ENCODE results near the gene ACAP2. TPM values are rescaled to one million over a fixed set of nuclear protein-coding genes. Genes with fewer than 3 reads are reported as not detected.

ACAP2 gene, protein sequence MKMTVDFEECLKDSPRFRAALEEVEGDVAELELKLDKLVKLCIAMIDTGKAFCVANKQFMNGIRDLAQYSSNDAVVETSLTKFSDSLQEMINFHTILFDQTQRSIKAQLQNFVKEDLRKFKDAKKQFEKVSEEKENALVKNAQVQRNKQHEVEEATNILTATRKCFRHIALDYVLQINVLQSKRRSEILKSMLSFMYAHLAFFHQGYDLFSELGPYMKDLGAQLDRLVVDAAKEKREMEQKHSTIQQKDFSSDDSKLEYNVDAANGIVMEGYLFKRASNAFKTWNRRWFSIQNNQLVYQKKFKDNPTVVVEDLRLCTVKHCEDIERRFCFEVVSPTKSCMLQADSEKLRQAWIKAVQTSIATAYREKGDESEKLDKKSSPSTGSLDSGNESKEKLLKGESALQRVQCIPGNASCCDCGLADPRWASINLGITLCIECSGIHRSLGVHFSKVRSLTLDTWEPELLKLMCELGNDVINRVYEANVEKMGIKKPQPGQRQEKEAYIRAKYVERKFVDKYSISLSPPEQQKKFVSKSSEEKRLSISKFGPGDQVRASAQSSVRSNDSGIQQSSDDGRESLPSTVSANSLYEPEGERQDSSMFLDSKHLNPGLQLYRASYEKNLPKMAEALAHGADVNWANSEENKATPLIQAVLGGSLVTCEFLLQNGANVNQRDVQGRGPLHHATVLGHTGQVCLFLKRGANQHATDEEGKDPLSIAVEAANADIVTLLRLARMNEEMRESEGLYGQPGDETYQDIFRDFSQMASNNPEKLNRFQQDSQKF
- total RNA-seq = 74.1 and 96.1 TPM in 2 replicates

DNA sequence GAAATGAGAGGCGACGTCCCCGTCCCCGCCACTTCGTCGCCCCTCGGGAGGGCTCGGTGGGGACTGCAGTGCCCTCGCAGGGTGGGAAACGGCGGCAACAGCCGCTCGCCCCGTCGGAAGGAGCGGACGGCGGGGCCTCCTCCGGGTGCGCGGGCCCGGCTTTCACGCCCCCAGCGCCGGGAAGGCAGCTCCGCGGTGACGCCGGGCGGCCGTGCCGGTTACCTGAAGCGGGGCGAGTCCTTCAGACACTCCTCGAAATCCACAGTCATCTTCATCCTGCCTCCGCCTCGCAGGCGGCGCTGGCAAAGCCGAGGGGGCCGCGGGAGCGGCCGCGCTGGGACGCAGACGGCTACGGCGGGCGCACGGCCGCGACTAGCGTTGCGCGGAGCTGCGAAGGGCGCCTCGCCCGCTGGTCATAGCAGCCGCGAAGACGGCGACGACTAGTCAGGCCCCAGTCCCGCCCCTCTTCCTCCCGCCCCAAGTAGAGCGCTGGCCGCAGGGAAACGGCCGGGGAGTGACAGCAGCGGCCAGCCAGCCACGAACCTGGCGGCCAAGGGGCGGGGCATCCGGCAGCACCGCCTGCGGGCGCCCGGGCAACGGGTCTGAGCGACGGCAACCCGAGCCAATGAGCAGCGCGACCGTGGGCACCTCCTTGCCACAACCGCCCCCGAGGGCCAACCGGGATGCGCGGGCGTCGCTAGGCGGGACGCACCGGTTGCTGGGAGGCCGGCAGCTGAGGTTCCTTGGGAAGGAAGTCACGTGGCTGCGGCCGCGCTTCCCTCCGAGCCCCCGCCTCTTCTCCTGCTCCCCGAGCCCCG is at the start of gene ACAP2:
Gene ACAP2, minus strand, starts transcription at position 448 of the 818 bp plus-strand sequence. Its CDS starts 173 bp downstream, at position 275.

DNA sequence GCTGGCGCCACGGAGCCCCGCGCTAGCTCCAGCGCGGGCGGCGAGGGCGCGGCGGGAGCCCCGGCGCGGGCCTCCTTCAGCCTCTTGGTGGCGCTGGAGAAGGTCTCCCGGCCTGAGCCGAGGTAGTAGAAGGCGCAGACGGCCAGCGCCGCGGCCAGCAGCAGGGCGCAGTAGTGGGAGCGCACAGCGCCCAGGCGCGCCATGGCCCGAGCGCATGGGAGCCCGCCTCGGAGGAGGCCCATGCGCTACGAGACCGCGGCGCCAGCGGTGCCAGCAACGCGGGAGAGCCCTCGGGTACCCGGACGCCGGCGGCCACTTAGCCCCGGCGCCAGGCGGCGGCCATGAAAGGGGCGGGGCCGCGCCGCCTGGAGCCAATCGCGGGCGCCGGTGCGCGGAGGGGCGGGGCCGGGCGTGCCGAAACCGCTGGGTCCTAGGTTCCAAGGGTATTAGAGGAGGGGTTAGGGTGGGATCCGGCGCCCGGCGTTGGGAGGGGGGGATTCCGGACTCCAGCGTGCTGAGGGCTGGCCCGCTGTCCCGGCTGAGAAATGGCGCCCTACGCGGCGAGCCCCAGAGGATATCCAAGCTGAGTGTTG is 171.9 kb downstream of the ACAP2 start, which contains the start of gene XXYLT1:
Gene XXYLT1, minus strand, starts transcription at position 343 of the 593 bp plus-strand sequence. Its CDS starts 101 bp downstream, at position 242.

Other genes starting within 250 kb of the ACAP2 start
- gene XXYLT1, start 171.9 kb downstream of the ACAP2 start, total RNA-seq = 12.1 and 14.4 TPM in 2 replicates
- gene PPP1R2, start 100.3 kb upstream of the ACAP2 start, total RNA-seq = 111 and 113 TPM in 2 replicates
- gene APOD, start 140.9 kb upstream of the ACAP2 start, total RNA-seq = 0.11 and 0.37 TPM in 2 replicates